HG03442 (cell line): ENCODE measurements around the gene ULK4.
"Not testable (repeated sequence)": the region's sequence is repeated elsewhere in the genome, so short reads cannot be mapped to it uniquely, and the experiment has no call there.

ENCODE experiments used
- ATAC-seq: cut with Tn5 transposase; IDR thresholded peaks from one replicate; pipeline ENCODE4 v1.9.1; 2021; ENCODE audit warnings: mild to moderate bottlenecking, moderate library complexity; ENCODE audit not compliant: unreplicated experiment

ULK4 gene

GRCh38 chr3:41792806-41793205 is 169.1 kb downstream of the ULK4 start:
- ATAC-seq, result no peak

- no peak for ATAC-seq
These were observed 192.8 kb downstream of the ULK4 start for GRCh38 chr3:41769106-41769505.

DNA sequence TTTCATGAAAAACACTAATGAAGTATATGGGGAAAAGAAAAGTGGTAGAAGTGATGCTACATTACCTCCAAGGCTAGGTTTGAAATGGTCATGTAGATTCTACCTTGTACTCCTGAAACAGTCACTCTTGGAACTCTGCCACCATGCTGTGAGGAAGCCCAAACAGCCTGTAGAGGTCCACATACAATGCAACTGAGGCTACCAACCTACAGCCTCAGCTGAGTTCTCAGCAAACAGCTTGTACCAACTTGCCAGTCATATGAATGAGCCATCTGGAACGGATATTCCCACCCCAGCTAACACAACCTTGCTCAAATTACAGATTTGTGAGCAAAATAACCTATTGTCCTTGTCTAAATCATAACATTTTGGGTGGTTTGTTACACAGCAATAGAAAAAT is 193.5 kb downstream of the ULK4 start:
- no peak for ATAC-seq

- not testable (repeated sequence) for ATAC-seq
These were observed 199.0 kb downstream of the ULK4 start for GRCh38 chr3:41762867-41763266.

GRCh38 chr3:41753651-41754050 is 208.3 kb downstream of the ULK4 start:
- ATAC-seq, result no peak

- ATAC-seq, result no peak
These were observed 210.3 kb downstream of the ULK4 start for GRCh38 chr3:41751597-41751996.

DNA sequence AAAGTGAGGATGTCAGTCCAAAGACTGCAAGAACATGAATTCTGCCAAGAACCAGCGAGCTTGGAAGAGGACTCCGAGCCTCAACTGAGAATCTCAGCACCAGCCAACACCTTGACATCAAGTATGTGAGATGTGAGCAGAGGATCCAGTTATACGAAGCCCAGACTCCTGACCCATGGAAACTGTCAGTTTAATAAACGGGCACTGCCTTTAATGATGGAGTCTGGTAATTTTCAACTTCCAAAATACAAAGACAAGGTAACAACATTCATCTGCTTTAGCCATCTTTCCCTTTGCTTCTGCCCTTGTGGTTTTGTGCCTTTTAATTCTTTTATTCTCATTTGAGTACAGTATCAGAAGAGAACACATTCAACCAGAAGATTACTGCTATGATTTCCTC is 211.9 kb downstream of the ULK4 start:
- no peak for ATAC-seq

- no peak for ATAC-seq
These were observed 215.7 kb downstream of the ULK4 start for GRCh38 chr3:41746215-41746614.

- ATAC-seq, result no peak
These were observed 219.8 kb downstream of the ULK4 start for GRCh38 chr3:41742121-41742520.

DNA sequence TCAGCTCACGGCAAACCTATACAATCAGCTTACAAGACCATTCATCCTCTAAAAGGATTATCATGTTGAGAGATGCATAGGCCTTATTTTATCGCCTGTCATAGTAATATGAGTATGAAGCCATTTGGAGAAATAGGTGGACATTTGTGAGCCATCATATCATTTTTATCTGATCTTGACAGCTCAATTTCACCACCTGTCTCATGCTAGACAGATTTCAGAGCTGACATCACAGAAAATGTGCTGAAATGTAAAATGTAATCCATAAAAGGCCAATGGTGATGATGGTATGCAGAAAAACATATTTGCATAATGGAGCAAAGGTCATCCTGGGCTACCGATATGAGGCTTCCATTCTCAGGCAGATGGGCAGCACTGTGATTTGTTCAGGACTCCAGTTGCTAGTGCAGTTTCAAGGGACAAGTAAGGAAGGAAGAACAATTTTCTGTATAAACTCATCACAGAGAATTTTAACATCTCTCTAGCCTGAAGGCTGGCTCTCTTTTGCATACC is 221.5 kb downstream of the ULK4 start:
- ATAC-seq, result no peak

DNA sequence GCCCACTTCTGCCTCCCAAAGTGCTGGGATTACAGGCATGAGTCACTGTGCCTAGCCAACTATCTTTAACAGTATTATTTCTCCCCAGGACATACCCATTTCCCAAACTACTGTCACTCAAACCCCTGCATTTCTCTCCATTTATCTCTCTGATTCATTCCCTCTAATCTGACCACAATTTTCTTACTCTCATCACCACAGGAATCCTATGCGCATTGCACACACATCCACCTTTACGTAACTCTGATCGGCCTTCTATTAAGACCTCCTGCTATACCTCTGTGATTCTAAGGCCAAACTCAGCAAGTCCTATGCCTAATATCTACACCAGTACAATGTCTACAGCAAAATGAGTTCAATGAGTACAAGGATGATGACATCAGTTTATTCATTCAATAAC is 235.0 kb downstream of the ULK4 start:
- no peak for ATAC-seq

GRCh38 chr3:41717641-41718040 is 244.3 kb downstream of the ULK4 start:
- ATAC-seq, result no peak

DNA sequence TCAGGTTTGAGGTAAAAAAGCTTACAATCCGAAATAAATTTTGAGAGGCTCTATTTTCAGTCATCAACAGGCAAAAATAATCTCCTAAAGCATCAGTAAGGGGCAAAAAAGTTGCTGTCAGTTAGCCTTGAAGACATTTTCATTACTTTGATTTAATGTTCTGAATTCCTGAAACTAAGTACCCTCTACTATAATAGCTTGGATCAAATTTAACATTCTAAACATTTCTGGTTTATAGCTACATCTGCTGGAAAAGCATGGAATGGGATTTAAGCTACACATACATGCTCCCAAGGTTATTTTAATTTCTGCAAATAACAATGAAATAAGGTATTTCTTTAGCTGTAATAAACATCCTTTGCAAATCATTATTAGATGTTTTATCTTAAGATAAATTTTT is 245.4 kb downstream of the ULK4 start:
- no peak for ATAC-seq

DNA sequence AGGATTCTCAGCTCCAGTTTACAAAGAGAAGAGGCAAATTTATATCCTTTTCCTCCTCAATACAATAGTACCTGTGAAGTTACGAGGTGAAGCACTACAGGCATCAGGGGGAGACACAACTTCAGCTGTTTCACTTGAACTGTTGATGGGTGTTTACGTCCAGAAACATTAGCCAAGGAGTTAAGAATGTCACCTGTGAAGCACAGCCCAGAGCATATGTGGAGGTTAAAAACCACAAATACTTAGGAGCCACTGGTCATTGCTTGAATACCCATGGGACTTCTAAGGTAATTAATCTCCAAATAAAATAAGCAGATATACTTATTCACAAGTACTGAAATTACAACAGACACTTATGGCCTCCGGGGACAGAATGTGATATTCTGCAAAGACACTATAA is 246.5 kb downstream of the ULK4 start:
- no peak for ATAC-seq

DNA sequence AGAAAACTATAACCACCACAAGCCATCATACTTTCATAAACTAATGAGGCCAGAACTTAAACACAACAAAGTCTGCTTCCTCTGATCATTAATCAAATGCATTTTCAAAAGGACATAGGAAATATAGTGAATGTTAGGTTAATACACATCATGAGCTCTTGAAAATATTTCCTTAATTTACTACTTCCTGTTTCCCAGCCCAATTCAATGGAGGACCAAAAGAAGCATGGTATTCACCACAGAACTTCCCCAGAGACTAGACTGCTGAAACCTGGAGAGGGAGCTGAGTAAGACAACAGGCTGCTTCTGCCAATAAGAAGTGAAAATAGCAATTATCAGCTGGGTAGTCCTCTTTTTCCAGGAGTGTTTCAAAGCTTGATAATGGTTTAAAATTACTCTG is 250.3 kb downstream of the ULK4 start:
- no peak for ATAC-seq

DNA sequence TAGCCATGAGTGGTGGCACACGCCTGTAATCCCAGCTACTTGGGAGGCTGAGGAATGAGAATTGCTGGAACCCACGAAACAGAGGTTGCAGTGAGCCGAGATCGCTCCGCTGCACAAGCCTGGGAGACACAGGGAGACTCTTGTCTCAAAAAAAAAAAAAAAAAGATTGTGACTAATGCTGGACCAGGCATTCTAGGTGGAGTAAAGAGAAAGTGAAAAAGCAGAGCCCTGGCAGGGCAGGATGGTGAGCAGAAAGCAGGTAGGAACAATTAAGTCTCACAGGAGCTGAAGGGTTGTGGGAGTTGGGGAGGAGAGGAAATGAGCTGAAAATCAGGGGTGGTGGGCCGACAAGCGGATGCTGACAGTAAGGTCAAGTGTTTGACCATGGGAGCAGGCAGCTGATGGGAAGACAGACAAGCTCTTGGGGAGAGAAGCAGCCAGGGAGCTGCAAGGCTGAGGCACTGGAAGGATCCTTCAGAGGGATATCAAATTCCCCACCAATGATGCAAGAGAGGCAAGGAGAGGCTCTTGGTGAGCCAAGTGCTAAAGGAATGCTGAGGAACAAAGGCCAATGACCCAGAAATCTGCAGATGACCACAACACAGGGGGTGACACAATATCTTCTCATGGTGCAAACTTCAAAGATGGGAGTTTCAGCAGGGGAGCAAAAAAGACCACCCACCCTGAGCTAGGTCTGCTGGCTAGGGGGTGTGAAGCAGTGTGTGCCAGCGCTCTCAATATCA is 251.1 kb downstream of the ULK4 start:
- ATAC-seq, result no peak

DNA sequence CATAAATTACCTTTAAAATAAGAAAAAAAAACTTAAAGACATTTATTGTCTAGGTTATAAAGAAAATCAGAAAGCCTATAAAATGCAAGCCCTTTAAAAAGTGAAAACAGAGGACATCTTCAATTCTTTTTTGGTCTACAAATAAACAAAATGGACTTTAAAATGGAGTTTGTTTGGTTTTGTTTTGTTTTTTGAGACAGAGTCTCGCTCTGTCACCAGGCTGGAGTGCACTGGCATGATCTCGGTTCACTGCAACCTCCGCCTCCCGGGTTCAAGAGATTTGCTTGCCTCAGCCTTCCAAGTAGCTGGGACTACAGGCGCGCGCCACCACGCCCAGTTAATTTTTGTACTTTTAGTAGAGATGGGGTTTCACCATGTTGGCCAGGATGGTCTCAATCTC is 252.7 kb downstream of the ULK4 start:
- ATAC-seq, result not testable (repeated sequence)

- no peak for ATAC-seq
These were observed 253.7 kb downstream of the ULK4 start for GRCh38 chr3:41708176-41708575.

- ATAC-seq, result no peak
These were observed 256.0 kb downstream of the ULK4 start for GRCh38 chr3:41705893-41706292.

- no peak for ATAC-seq
These were observed 260.7 kb downstream of the ULK4 start for GRCh38 chr3:41701191-41701698.

- ATAC-seq, result no peak
These were observed 261.7 kb downstream of the ULK4 start for GRCh38 chr3:41700155-41700554.

- no peak for ATAC-seq
These were observed 263.0 kb downstream of the ULK4 start for GRCh38 chr3:41698898-41699297.

DNA sequence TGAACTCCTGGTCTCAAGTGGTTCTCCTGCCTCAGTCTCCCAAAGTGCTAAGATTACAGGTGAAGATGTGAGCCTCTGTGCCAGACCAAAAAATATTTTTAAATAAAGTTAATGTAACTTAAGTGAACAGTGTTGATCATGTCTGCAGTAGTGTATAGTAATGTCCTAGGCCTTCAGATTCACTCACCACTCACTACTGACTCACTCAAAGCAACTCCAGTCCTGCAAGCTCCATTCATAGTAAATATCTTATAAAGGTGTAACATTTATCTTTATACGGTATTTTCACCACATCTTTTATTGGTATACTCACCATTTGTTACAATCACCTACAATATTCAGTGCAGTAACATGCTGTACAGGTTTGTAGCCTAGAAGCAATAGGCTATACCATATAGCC is 264.2 kb downstream of the ULK4 start:
- no peak for ATAC-seq
